CD4-positive, alpha-beta memory T cell (primary cell): ENCODE measurements around the gene ADORA2A. TPM values are rescaled to one million over a fixed set of nuclear protein-coding genes. Genes with fewer than 3 reads are reported as not detected.

Experiments used
- CTCF ChIA-PET: fragments of 350-600 bp; sonication (Branson Sonifier 250); formaldehyde crosslinking; loops from one replicate; lab custom pipeline; 2021; ENCODE audit warnings: inconsistent platforms; ENCODE audit not compliant: partially characterized antibody; lab: Charles Lee
- POLR2A ChIA-PET: fragments of 350-600 bp; sonication (Branson Sonifier 250); formaldehyde crosslinking; loops from one replicate; lab custom pipeline; 2021; ENCODE audit not compliant: partially characterized antibody; lab: Charles Lee
- DNase-seq, 5 donors: peaks; one replicate each; pipeline versions ENCODE4 v3.0.0 to v3.0.0-alpha.2; 2020 to 2022; ENCODE audit warnings: mixed read lengths in 1 of 5
- H3K27ac ChIP-seq: one replicate; pipeline ENCODE4 v1.7.0; 2013; ENCODE audit warnings: low read depth, low read length
- H3K27me3 ChIP-seq: 2 replicates; pipeline ENCODE4 v1.7.0; 2013; ENCODE audit warnings: mild to moderate bottlenecking, low read length, moderate library complexity; ENCODE audit not compliant: insufficient read depth
- H3K36me3 ChIP-seq: 2 replicates; pipeline ENCODE4 v1.7.0; 2013; ENCODE audit warnings: mild to moderate bottlenecking, low read length, moderate library complexity; ENCODE audit not compliant: insufficient read depth
- H3K4me1 ChIP-seq: 2 replicates; pipeline ENCODE4 v1.7.0; 2013; ENCODE audit warnings: mild to moderate bottlenecking, low read length, moderate library complexity; ENCODE audit not compliant: insufficient read depth
- H3K4me3 ChIP-seq, 2 donors: one replicate each; pipeline ENCODE4 v1.7.0; 2013; ENCODE audit warnings: low read length in 2 of 2, mild to moderate bottlenecking in 1 of 2
- H3K9me3 ChIP-seq, 2 donors: one replicate each; pipeline ENCODE4 v1.7.0; 2013; ENCODE audit warnings: low read length in 2 of 2, control low read depth in 1 of 2; ENCODE audit not compliant: control insufficient read depth in 1 of 2
- H3K27ac Mint-ChIP-seq, 7 donors: one replicate each; pipeline ENCODE4 v1.8.0; 2020 to 2021; ENCODE audit warnings: mixed read lengths in 7 of 7, mild to moderate bottlenecking in 6 of 7, inconsistent platforms in 3 of 7, moderate library complexity in 3 of 7
- H3K27me3 Mint-ChIP-seq, 2 donors: one replicate each; pipeline ENCODE4 v1.8.0; 2020 to 2021; ENCODE audit warnings: mixed read lengths in 2 of 2
- H3K36me3 Mint-ChIP-seq, 2 donors: one replicate each; pipeline ENCODE4 v1.8.0; 2020 to 2021; ENCODE audit warnings: mixed read lengths in 2 of 2, inconsistent platforms in 1 of 2, mild to moderate bottlenecking in 1 of 2
- H3K4me1 Mint-ChIP-seq, 4 donors: one replicate each; pipeline ENCODE4 v1.8.0; 2020 to 2021; ENCODE audit warnings: mixed read lengths in 4 of 4, mild to moderate bottlenecking in 1 of 4
- H3K4me3 Mint-ChIP-seq, 8 donors: one replicate each; pipeline ENCODE4 v1.8.0; 2020 to 2021; ENCODE audit warnings: mixed read lengths in 8 of 8, mild to moderate bottlenecking in 7 of 8, moderate library complexity in 6 of 8, inconsistent platforms in 3 of 8
- H3K9me3 Mint-ChIP-seq, 8 donors: one replicate each; pipeline ENCODE4 v1.8.0; 2020 to 2021; ENCODE audit warnings: mixed read lengths in 8 of 8, mild to moderate bottlenecking in 5 of 8, inconsistent platforms in 3 of 8, moderate library complexity in 1 of 8
- intact Hi-C: fragments of 100-400 bp; cut with micrococcal nuclease; formaldehyde crosslinking; loops from one replicate; pipeline ENCODE4 v1.15.1; 2023
- polyA plus RNA-seq, 2 donors: library from polyadenylated mRNA; unstranded; fragments of 300-500 nt; fragmentation: Illumina TruSeq; gene quantifications; one replicate each; pipeline ENCODE4 v1.2.3, GENCODE V29; 2021
- total RNA-seq, 2 experiments: library from RNA; stranded (reverse); gene quantifications; one replicate each; pipeline ENCODE4 v1.2.3, GENCODE V29; 2021

ADORA2A gene
- total and polyA plus RNA-seq, 4 experiments from 2014 or later: 34.5 to 74.7 (median 50.8) TPM

DNA sequence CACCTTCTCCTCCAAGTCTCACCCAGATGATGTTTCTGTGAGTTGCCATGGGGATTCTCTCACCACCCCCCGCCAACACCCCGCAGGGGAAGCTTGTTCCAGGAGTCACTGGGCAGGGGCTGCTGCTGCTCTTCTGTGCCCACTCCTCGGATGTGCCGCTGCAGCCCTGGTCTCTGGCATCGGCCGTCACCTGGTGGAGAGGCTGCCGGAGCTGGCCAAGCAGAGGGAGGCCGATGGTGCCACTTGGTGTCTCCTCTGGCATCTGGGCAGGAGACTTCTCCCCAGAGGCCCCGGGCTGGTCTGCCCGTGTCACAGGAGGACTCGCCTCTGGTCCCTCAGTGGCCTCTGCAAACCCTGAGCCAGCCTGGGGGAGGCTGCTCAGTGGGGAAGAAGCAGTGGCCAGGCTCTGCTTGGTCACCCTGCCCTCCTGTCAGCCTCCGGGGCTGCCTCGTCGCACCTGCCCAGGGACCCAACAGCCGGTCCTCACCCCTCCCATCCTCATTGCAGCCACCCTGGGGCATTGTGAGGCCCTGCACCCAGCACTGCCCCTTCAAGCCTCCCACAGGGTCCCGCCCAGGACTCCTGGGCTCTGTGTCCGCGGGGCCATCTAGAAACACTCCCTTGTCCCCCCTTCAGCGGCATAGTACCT lies 424 bp upstream of the ADORA2A start:
- H3K27me3 ChIP-seq: no peaks in the 10 kb centered on the region
- Mint-ChIP-seq H3K9me3 (peaks cover 0 to 7% (median 0%) of the 10 kb centered on the region in 8 donors), H3K27me3 (no peaks in the 10 kb centered on the region), H3K36me3 (peaks cover 0 to 19% of the 10 kb centered on the region in 2 donors), H3K27ac (peak overlapping the region; percentile 90 to 99 (median 96)), H3K4me3 (peak overlapping the region; percentile 86 to 97 (median 94)), H3K4me1 (peaks cover 42 to 70% (median 55%) of the 10 kb centered on the region in 4 donors)
- H3K9me3 ChIP-seq: no peaks in the 10 kb centered on the region
- H3K4me3 ChIP-seq: peak overlapping the region; percentile 75 to 100
- H3K27ac ChIP-seq: peak overlapping the region; percentile 81
- no peaks in the 10 kb centered on the region for H3K36me3 ChIP-seq
- ChIA-PET CTCF (interaction anchor here (1.0 to 7.2 kb wide), 11 partner anchors 8 to 103 kb away, joined by 3 to 82 read pairs (median 6); no protein-coding TSS in a partner anchor), POLR2A (interaction anchor here (0.6 to 4.3 kb wide), 19 partner anchors 9 to 905 kb away, joined by 3 to 35 read pairs (median 6); partner anchors contain the start of genes CABIN1, GUCD1, MIF and SNRPD3)
- intact Hi-C loops: no loop called here
- H3K4me1 ChIP-seq: peaks cover 72% of the 10 kb centered on the region
- peak in 1 of 5 donors; percentile 23 for DNase-seq

DNA sequence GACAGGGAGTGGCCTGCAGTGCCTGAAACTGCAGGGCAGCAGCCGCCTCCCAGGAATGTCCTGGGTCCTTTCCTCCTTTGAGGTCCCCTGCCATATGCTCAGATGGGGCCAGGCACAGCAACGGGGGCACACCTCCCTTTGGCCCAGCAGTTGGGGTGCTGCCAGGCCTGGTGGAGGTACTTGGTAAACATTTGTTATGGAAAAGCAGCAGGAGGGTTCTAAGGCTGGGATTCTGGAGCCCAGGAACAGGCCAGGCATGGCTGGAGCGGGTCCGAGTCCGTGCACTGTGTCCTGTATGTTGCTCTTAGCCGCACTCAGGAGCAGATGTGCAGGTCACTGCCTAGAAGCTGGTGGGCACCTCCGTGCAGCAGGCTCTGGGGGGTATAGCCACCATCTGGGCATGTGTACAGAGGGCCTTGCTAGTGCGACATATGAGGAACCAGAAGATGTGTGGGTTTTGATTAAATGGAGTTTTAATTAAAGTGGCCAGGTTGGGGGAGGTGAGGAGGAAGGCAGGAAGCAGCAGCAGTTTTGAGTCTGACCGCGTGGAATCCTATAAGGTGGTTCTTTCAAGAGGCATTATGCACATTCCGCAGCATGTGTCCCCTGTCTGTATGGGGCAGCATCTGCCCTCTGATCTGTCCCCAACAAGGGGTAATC lies 1.5 kb downstream of the ADORA2A start:
- Mint-ChIP-seq H3K4me1 (peaks cover 44 to 82% (median 66%) of the 10 kb centered on the region in 4 donors), H3K27ac (peak overlapping the region; percentile 90 to 99 (median 96)), H3K27me3 (no peaks in the 10 kb centered on the region), H3K36me3 (peaks cover 0 to 24% of the 10 kb centered on the region in 2 donors), H3K4me3 (peak overlapping the region; percentile 86 to 97 (median 94)), H3K9me3 (peaks cover 0 to 6% (median 0%) of the 10 kb centered on the region in 8 donors)
- peaks cover 8% of the 10 kb centered on the region for H3K36me3 ChIP-seq
- CTCF ChIA-PET: interaction anchor here (1.4 to 2.5 kb wide), 2 partner anchors 9 to 74 kb away, joined by 3 to 12 read pairs; no protein-coding TSS in a partner anchor
- peak overlapping the region; percentile 81 for H3K27ac ChIP-seq
- POLR2A ChIA-PET: interaction anchor here (0.9 to 4.3 kb wide), 9 partner anchors 8 to 515 kb away, joined by 3 to 35 read pairs (median 8); partner anchors contain the start of genes CABIN1, GUCD1 and SNRPD3
- no peak for DNase-seq
- intact Hi-C loops: no loop called here
- peaks cover 91% of the 10 kb centered on the region for H3K4me1 ChIP-seq
- peak overlapping the region; percentile 75 to 100 for H3K4me3 ChIP-seq
- no peaks in the 10 kb centered on the region for H3K9me3 ChIP-seq
- H3K27me3 ChIP-seq: no peaks in the 10 kb centered on the region

DNA sequence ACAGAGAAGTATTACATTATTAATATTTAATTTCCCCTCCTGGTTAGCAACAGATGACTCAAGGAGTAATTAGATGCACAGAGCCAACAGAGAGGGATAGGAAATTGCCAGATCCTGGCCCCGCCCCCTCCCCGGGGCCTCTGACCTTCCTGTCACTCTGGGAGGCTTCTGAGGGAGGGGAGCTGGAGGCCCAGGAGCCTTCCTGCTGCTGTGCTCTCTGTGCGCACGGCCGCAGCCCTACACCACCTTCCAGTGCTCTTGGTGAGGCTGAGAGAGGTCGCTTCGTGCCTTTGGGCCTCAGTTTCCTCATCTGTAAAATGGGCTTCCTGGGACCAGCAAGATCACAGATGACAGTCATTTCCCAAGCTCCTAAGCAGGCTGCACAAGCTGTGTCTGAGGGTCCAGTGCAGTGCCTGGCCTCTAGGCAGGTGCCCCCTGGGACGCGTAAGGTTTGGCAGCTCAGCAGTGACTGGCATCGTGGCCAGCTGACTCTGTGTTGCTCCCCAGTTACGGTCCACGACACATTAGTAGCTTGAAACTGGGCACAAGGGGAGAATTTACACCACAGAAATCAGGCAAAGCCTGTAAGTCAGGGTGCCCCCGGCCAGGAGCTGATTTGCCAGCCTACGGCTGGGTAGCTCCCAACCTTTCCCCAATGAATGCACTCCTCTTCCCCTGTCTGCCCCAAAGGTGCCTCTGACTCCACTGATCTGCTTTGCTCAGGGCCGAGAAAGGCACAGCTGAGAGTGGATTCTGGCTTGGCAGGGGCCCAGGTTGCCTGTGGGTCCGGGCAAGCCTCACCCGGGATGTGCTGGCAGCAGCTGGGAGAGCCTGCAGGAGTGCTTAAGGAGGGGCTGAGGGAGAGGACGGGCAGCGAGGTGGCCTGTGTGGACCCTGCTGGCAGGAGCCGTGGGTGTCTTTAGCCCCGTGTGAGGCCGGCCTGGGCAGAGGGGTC lies 2.3 kb downstream of the ADORA2A start:
- Mint-ChIP-seq H3K27me3 (peaks cover 0 to 3% of the 10 kb centered on the region in 2 donors), H3K4me3 (peak overlapping the region; percentile 86 to 97 (median 94)), H3K36me3 (peaks cover 3 to 32% of the 10 kb centered on the region in 2 donors), H3K27ac (peak overlapping the region; percentile 90 to 99 (median 96)), H3K9me3 (peaks cover 0 to 6% (median 0%) of the 10 kb centered on the region in 8 donors), H3K4me1 (peaks cover 49 to 90% (median 74%) of the 10 kb centered on the region in 4 donors)
- POLR2A ChIA-PET: interaction anchor here (0.8 to 3.2 kb wide), 5 partner anchors 13 to 273 kb away, joined by 3 to 10 read pairs (median 3); no protein-coding TSS in a partner anchor
- Histone ChIP-seq H3K27me3 (no peaks in the 10 kb centered on the region), H3K4me3 (peak overlapping the region; percentile 75 to 100), H3K36me3 (peaks cover 10% of the 10 kb centered on the region), H3K27ac (peak overlapping the region; percentile 81), H3K9me3 (no peaks in the 10 kb centered on the region), H3K4me1 (peaks cover 94% of the 10 kb centered on the region)
- CTCF ChIA-PET: interaction anchor here (1.4 to 2.5 kb wide), 2 partner anchors 10 to 74 kb away, joined by 3 to 12 read pairs; no protein-coding TSS in a partner anchor
- DNase-seq: peak; percentile 43 to 69 (median 56)
- intact Hi-C loops: loop anchor here (5.0 kb wide), 1 partner anchor 417 kb away; the partner anchor contains the start of gene CABIN1

DNA sequence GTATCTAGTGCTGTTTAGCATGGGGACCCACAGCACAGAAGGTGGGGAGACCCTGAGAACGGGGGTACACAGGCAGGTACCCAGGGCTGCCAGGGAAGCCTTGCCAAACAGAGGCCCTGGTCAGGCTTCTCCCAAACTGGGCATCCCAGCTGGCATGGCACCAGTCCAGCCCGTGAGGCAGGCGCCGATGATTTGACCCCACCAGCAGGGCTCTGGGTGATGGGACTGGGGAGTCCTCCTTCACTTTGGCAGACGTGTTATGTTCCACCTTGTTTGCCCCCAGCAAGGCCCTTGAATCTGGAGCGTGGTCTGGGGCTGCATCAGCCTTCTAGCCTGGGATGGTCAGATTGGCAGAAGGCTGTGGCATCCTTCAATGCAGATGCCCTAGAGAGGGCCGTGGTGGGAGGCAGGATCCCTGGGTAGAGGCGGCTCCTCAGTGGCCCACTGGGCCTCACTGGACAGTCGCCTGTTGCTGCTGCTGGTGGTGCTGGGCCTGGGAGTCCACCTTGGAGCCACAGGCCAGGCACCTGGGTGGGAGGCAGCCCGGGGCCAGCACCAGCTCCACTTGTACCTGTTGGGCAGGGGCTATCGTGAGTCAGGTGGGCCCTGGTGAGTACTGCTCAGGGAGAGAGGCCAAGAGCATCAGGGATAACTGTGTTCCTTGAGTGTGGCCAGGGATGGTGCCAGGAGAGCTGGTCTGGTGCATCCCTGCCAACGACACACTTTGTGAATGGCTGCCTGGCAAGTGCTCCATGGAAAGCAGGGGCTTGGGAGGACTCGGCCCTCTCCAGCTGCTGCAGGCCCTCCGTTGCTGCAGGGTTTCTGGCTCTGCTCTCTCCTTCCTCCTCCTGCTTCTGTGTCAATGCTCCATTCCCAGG lies 3.3 kb downstream of the ADORA2A start:
- CTCF ChIA-PET: interaction anchor here (1.0 to 1.4 kb wide), 2 partner anchors 9 to 11 kb away, joined by 3 read pairs; no protein-coding TSS in a partner anchor
- peak overlapping the region; percentile 81 for H3K27ac ChIP-seq
- no peak for DNase-seq

DNA sequence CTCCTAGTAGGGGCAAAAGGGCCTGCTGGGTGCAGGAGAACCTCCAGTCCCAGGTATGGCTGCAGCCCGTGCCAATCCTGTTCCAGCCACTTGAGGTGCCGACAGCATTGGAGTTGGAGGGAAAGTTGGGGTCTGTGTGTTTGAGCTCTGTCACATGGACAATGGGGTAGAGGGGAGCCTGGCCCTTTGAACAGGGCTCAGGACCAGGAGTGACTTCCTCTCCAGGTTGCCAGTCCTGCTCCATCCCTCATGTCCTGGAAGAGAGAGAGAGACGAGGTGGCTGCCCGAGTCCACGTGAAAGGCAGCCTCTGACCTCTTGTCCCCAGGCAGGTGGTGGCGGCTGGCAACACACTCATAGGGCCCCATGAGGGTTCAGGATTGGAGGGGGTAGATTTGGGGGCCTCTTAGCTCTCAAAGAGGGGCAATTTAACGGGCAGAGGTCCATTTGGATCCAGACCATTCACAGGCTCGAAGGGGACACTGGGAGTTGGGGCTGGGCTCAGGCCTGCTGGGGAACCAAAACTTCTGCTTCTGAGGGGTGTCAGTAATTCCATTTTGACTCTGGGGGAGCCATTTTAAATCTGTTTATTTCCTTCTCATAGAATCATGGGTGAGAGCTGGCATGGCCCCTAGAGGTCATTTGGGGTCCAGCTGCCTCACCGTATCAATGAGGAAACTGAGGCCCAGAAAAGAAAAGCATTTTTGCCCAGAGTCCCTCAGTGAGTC lies 4.1 kb downstream of the ADORA2A start:
- no peak for DNase-seq
- H3K4me1 ChIP-seq: peaks cover 97% of the 10 kb centered on the region
- ChIA-PET POLR2A (interaction anchor here (0.6 kb wide), 1 partner anchor 124 kb away, joined by 3 read pairs; the partner anchor contains the start of gene SNRPD3), CTCF (interaction anchor here (1.0 kb wide), 1 partner anchor 9 kb away, joined by 3 read pairs; no protein-coding TSS in a partner anchor)
- Mint-ChIP-seq H3K4me3 (peak overlapping the region in 6 of 8 donors; percentile 9 to 74 (median 37)), H3K4me1 (peaks cover 48 to 93% (median 76%) of the 10 kb centered on the region in 4 donors), H3K27me3 (peaks cover 0 to 3% of the 10 kb centered on the region in 2 donors), H3K27ac (peak overlapping the region; percentile 58 to 99 (median 86)), H3K9me3 (peaks cover 0 to 5% (median 0%) of the 10 kb centered on the region in 8 donors), H3K36me3 (peaks cover 6 to 34% of the 10 kb centered on the region in 2 donors)
- H3K4me3 ChIP-seq: no peak overlapping the region
- H3K36me3 ChIP-seq: peaks cover 18% of the 10 kb centered on the region
- peak overlapping the region; percentile 81 for H3K27ac ChIP-seq
- no peaks in the 10 kb centered on the region for H3K9me3 ChIP-seq
- H3K27me3 ChIP-seq: no peaks in the 10 kb centered on the region
- intact Hi-C loops: loop anchor here (5.0 kb wide), 1 partner anchor 419 kb away; the partner anchor contains the start of gene CABIN1

More for the DNA sequence above, 3.3 kb downstream of the ADORA2A start:
- Mint-ChIP-seq H3K27me3 (peaks cover 0 to 3% of the 10 kb centered on the region in 2 donors), H3K4me1 (peaks cover 52 to 95% (median 79%) of the 10 kb centered on the region in 4 donors), H3K4me3 (peak overlapping the region in 7 of 8 donors; percentile 9 to 97 (median 52)), H3K9me3 (peaks cover 0 to 5% (median 0%) of the 10 kb centered on the region in 8 donors), H3K36me3 (peaks cover 6 to 34% of the 10 kb centered on the region in 2 donors), H3K27ac (peak overlapping the region; percentile 52 to 99 (median 86))
- H3K27me3 ChIP-seq: no peaks in the 10 kb centered on the region
- H3K9me3 ChIP-seq: no peaks in the 10 kb centered on the region
- peaks cover 97% of the 10 kb centered on the region for H3K4me1 ChIP-seq
- POLR2A ChIA-PET: interaction anchor here (1.2 kb wide), 1 partner anchor 12 kb away, joined by 3 read pairs; no protein-coding TSS in a partner anchor
- intact Hi-C loops: loop anchor here (5.0 kb wide), 1 partner anchor 418 kb away; the partner anchor contains the start of gene CABIN1
- H3K4me3 ChIP-seq: no peak overlapping the region
- H3K36me3 ChIP-seq: peaks cover 14% of the 10 kb centered on the region
